Stimulated activated CD4-positive, alpha-beta T cell treated with anti-CD3 and anti-CD28 coated beads, Interleukin-15, amount 100 ng/mL, for 24 hours (primary cell): ENCODE measurements around the gene TLCD3B.
A peak's percentile ranks its signal among the peaks of the same experiment; 100 is the strongest.

Experiments used
- DNase-seq: peaks from one replicate; pipeline ENCODE4 v3.0.0-alpha.2; 2020

Gene TLCD3B

DNA sequence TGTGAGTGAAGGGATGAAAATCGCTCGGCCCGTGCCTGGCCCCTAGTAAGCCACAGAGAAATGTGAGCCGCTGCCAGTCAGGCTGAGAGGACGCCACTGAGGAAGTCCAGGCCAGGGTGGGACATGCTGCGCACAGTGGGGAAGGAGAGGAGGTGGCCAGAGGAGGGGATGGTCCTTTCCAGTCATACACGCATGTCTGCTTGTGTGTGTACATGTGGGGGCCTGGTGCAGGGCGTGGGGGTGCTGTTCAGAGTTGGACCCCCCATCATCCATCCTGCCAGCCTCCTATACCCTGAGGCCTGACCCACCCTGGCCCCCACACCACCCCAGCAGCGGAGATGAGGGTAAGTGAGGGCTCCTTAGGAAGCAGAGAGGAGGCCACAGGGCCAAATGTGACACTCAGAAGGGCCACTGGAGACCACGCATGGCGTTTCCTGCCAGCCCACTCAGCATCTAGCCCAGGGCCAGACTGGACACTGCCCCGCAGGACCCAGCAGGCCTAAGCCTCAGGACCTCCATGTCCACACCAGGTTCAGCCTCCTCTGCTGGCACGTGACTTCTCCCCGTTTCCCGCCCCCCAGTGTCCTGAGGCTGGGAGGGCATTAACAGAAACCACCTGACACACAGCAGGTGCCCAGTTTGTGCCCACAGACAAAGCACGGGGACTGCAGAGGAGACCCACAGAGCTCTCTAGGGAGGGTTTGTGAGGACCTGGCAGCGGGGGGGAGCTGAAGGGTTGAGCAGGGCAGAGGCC lies 27.2 kb downstream of the TLCD3B start:
- no peak for DNase-seq

DNA sequence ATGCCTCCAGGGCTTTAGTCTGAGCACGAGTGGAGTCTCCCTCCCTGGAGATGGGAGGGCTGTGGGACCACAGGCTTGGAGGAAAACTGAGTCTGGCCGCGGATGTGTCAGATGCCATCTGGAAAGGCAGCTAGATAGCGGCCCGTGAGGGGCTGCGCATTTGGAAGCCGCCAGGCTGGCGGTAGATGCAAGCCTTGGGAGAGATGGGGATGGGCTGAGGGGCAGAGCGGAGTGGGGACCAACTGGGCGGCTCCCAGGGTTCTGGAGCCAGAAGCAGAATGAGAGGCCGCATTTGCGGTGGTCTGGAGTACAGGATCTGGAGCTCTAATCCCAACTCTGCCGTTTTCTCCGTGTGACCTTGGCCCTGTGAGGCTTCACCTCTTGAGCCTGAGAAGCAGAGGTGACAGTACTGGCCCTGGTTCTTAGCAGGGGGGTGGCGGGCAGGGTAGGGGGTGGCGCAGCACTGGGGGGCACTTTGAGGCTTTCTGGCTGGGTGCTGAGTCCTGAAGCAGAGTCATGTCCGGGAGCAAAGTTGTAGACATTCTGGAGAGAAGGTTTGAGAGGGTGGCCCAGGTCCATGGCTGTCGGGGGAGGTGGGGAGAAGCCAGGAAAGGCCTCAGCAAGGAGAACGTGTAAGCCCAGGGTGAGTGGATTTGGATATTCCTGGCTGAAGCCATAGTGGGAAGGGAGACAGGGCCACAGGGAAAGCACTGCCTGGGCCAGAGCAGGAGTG lies 28.3 kb downstream of the TLCD3B start:
- no peak for DNase-seq

DNA sequence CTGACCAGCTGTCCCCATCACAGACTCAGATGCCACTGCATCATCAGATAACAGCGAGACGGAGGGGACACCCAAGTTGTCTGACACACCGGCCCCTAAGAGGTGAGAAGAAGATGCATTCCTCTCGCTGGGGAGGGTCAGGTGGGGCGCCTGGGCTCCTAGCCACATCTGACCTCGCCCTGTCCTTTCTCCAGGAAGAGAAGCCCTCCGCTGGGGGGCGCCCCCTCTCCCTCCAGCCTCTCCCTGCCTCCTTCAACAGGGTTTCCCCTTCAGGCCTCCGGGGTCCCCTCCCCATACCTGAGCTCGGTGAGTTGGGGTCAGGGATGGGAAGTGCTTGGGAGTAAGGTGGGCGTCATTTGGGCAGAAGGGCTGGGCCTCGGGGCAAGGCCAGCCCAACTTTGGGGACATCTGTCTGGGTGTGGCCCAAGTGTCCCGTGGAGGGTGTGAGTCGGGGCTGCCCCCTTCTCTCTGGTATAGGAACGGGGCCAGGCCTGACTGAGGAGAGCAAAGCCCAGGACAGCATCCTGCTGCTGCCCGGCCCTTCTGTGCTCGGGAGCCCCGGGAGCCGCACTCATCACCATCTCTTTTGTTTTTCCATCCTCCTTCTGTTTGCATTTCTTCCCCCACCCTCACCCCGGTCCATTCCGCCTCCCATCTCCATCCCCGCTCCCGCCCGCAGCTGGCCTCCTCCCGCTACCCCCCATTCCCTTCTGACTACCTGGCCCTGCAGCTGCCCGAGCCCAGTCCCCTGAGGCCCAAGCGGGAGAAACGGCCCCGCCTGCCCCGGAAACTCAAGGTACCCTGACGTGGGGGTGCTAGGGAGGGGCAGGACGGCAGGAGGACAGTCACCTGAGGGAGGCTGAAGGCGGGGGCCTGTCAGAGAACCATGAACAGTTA lies 30.1 kb downstream of the TLCD3B start:
- no peak for DNase-seq

DNA sequence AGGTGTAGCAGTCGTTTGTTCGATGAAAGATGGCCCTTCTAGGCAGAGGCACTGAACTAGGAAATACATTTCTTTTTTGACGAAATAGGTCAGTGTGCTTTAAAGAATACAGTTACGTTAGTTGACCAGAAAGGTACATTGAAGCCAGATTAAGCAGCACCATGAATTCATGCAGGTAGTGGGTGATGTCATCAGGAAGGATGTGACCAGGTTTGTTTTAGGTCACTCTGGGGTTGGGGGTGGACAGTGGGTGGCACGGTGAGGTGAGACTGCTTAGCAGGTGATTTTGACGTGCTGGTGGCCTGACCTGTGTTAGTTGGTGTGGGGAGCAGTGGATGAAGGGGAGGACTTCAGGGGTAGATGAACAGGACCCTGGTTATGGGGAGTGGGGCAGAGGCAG lies 31.5 kb downstream of the TLCD3B start:
- no peak for DNase-seq

DNA sequence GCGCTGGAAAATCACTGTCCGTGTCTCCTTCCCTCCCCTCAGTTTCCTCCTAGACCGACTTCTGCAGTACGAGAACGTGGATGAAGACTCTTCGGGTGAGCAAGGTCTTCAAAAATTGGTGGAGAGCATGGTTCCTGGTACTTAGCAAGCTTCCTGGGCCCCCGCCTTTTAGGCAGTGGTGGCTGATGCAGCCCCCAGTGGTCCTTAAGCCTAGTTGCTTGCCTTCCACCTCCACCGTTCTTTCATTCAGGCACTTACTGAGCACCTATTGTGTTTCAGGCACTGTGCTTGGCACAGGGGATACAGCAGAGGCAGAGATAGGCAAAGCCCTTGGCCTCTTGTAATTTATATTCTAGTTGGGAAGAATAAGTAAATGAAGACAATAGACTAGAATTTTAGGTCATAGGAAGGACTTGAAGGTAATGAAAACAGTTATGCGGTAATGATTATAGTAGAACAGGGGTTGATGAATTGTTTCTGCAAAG lies 34.3 kb downstream of the TLCD3B start:
- no peak for DNase-seq

DNA sequence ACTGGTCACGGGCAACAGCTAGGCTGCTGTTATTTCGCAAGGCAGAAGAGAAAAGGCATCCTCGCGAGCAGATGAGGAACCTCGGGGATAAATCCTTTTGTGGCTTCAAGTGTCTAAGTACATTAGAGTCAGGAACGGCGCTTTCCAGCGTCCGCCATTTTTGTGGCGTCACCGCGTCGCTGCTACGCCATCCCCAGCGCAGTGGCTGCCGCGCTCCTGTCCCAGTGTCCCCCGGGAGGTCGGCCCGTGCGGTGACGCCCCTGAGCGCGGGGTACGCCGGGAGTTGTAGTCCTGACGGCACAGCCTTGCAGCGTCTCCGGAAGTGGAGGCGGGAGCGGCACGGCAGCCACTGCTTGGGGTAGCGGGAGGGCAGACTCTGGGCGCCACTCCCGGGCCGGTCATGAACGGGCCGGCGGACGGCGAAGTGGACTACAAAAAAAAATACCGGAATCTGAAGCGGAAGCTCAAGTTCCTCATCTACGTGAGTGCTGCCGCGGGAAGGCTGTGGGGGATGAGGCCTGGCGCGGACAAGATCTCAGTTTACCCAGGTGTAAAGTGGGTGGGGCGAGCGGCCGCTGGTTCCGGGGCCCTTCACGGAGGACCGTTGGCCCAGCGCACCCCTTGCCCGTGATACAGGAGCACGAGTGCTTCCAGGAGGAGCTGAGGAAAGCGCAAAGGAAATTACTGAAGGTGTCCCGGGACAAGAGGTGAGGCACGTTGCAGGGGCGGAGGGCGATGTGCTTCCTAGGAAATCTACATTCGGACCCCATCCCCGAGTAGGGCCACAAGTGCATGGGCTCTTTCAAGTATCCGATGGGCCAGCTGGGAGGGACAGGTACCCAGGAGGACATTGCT lies 34.9 kb downstream of the TLCD3B start, which contains the start of gene INO80E:
TSS of gene INO80E (plus strand) at position 331 of the 855 bp plus-strand sequence. CDS start at position 401, 70 bp downstream.
- DNase-seq = peak; percentile 100

DNA sequence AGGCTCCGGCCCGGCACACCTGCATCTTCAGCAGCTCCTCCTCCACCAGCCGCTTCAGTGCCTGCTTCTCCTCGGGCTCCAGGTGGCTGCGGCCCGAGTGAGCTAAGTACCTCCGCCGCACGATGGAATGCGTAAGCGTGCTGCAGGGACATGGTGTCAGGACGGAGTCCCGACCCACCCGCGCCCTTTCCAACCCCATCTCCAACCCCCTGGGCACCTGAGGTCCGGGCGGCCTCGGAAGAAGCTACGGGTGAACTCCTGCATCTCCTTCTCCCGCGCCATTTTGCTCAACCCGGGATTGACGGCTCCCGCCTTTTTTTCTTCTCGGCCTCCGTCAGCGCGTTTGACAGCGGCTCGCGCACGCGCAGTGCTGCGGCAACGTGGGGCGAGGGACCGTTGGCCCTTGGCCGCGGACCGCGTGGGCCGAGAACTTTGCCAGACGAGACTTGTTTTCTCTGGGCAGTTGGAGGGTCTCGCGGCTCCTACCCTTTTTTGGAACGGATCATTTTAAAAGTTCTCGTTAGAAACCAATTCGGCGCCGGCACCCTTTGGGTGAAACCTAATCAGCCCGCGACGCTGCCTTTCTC lies 35.7 kb downstream of the TLCD3B start, which contains the start of gene HIRIP3:
TSS of gene HIRIP3 (minus strand) at position 294 of the 587 bp plus-strand sequence. CDS start at position 282, 12 bp downstream.
- peak; percentile 91 for DNase-seq

DNA sequence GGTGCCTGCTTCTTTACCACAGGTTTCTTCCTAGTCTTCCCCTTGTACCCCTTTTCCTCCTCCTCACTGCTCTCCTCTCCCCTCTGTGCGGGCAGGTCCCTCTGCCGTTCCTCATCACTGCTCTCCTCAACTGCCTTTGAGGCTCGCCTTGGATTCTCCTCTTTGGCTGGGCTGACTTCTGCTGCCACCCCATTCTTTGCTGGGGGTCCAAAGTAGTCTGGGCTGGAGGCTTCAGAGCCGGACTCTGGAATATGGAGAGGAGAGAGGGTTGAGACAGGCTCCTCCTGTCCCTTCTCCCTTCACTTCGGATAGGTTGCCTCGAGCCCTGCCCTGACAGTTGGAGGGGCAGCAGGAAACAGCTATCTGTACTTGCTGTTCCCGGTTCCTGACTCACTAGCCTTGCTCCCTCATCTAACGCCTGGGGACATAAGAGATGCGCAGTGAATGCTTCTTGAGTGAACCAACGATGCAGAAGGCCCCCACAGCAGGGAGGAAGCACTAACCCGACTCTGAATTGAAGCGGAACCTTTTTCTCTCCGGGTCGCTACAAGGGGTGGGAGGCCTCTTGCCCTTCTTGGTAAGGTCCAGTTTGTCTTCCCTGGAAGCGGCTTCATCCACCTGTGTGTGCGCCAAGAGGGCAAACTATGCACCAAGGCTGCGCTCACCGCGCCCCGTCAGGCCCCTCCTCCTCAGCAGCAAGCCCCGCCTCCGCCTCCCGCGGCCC lies 36.3 kb downstream of the TLCD3B start:
- peak; percentile 86 for DNase-seq

DNA sequence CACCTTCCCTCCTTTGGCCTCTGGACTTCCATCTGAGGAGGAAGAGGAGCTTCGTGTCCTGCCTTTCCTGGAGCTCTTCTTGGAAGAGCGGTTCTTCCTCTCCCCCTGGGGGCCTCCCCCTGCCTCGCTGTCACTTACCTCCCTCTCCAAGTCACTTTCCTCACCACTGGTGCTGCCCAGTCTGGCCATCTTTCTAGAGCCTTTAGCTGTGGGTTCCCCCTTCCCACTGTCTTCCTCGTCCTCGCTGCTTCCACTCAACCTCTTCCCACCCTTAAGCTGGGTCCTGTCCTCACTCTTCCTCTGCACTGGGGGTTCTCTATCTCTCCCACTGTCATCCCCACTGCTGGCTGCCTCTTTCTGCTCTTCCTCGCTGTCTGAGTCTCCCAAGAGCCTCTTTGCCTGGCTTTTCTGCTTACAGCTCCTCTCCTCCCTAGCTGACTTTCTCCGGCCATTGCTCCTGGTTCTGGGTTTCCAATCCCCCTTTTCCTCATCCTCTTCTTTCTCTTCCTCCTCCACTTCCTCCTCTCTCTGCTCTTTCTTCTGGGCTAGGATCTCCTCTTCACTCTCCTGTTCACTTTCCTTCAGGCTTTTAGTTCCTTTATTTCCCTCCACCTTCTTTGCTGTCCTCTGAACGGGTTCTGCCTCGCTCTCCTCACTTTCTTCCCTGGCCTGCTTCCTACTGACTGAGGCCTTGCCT lies 37.0 kb downstream of the TLCD3B start:
- no peak for DNase-seq

DNA sequence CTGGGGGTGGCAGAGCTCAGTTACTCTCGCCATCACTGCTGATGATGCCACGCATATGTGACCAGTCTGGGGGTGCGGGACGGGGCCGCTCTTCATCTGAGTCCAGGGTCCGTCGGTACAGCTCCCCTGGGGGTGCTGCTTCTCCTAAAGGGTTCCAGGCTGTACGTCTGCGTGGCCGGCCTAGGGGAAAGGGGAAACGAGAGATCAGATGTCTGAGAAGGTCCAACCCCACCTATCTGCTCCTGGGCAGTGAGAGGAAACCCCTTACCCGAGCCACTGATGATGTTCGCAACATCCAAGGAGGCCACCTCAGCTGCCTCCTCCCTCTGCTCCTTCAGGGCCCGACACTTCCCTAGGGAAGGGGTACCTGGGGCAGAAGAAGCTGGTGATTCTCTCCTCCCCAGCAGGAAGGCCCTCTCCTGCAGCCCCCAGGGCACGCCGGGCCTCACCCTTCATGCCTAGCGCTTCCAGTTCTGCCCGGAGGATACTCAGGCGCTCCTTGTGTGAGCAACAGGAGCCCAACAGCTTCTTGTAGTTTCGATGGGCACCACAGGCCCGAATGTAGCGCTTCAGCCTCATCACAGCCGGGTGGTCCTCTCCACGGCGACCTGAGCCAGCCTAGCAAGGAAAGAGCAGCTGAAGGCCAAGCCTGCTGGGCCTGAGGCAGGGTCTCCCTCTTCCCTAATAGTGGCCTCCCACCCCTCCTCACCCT lies 37.7 kb downstream of the TLCD3B start:
- no peak for DNase-seq

DNA sequence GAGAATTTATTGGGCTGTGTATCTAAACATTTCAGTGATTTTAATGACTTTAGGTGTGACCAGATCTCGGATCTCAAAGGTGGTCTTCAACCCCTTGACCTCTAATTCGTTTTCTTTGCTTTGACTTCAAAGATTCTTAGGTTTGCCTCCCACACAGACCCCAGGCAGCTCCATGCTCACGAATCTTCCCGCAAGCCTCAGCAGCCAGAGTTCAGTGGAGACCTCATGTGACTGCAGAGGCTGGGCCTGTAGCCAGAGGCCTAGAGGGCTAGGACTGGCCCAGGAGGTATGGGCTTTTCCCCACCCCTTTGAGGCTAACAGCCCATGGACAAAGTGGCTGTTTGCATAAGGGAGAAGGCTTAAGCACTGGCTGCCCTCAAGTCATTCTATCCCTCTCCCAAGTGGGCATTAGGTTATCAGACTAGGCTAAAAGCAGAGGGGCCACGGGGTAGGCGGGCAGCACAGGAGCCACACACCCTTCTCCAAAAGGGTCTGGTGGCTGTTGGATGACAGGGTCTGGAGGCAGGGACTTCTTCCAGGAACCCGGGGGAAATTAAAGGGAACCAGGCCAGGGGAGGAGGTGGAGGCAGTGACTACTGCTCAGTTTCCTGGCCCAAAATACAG lies 38.6 kb downstream of the TLCD3B start:
- no peak for DNase-seq

DNA sequence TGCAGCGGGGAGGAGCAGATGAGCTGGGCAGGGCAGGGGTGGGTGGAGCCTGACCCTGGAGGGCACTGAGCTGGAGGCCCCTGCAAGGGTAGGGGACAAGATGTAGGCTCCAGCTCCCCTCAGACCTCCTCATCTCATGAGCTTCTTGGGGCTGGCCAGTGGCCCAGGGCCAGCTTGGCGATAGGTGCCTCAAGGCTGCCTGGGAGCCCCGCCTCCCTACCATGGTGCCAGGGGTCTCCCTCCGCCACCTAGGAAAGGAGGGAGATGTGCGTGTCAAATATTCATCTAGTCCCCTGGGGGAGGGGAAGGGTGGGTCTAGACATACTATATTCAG lies 39.5 kb downstream of the TLCD3B start:
- DNase-seq = no peak

DNA sequence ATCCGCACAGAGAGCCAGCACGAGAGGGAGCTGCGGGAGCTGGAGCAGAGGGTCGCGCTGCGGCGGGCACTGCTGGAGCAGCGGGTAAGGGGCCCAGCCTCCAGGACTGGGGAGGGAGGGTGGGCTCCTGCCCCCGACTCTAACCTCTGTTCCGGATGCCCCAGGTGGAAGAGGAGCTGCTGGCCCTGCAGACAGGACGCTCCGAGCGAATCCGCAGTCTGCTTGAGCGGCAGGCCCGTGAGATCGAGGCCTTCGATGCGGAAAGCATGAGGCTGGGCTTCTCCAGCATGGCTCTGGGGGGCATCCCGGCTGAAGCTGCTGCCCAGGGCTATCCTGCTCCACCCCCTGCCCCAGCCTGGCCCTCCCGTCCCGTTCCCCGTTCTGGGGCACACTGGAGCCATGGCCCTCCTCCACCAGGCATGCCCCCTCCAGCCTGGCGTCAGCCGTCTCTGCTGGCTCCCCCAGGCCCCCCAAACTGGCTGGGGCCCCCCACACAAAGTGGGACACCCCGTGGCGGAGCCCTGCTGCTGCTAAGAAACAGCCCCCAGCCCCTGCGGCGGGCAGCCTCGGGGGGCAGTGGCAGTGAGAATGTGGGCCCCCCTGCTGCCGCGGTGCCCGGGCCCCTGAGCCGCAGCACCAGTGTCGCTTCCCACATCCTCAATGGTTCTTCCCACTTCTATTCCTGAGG lies 40.0 kb downstream of the TLCD3B start:
- no peak for DNase-seq

DNA sequence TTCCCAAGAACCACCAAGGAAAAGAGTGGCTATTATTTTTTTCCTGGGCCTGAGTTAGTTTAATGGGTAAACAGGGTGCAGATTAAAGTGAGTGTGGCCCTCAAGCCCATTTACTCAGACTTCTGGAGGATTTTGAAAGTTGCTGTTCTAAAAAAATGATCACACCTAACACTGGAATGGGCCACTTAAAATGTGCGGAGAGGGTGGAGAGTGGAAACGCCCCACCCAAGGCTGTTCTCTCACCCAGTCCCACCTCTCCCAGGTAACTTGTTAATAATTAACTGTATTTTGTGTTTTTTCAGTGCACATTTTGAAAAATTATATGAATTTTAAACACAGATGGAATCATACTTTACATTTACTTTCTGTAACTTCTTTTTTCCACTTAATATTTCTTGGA lies 41.0 kb downstream of the TLCD3B start:
- no peak for DNase-seq

DNA sequence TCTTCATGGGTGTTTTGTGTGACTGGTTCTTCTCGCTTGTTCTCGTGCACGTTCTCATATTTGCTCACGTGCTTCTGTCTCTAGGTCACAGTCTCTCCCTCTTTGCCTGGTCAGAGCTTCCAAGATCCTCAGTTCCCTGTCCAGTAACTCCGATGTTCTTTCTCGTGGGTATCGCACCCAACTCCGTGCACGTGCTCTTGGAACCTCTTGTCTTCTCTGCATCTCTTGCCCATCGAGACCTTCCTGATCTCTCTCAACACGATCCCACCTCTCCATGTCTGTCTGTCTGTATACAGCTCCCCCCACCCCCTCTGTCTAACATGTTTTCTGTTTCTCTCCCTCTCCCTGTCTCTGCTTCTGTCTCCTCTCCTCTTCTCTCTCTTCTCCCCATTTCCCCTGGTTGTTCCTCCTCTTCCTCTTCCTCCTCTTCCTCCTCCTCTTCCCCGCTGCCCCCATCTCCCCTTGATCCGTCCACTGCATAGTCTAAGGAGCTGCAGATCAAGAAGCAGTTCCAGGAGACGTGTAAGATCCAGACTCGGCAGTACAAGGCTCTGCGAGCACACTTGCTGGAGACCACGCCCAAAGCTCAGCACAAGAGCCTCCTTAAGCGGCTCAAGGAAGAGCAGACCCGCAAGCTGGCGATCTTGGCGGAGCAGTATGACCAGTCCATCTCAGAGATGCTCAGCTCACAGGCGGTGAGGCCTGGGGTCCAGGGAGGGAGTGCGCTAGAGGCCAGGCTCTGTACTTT lies 41.8 kb downstream of the TLCD3B start:
- no peak for DNase-seq

DNA sequence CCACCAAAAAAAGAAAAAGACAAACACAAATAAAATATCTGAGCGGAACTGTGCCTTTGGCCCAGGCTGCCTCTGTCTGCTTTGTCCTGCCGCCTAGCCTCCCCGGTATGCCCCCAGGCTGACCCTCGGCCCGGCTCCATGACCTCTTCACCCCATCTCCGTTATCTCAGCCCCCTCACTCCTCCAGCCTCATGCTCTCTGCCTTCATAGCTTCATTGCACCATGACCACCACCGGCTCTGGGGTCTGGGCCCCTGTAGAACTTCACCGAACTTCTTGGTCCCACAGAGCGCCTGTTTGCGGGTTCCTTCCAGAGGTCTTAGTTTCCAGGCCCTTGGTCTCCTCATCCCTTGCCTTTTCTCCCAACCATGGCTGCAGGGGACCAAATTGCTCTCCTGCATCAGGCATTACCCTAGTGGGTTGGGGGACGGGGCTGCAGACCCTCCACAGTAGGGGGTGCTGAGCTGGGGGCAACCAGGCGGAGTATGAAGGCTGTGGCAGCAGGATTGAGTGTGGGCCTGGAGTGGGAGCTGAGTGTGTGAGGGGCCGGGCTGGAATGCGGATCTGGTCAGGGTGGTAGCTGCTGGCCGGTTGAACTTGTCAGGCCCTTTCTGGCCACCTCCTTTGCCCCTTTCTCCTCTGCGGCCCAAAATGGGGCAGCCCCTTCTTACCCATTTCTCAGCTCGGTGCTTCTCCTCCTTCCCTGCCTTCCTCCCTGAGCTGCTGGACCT lies 42.6 kb downstream of the TLCD3B start:
- DNase-seq = no peak
